AG04450 (cell line): ENCODE data around the gene NEURL1B. TPM values are rescaled to one million over a fixed set of nuclear protein-coding genes. Genes with fewer than 3 reads are reported as not detected.

Experiments
- CTCF ChIA-PET: fragments of 300-600, 350-600 bp; formaldehyde crosslinking; extraction: SDS; loops from one replicate; lab custom pipeline; 2022; ENCODE audit warnings: antibody characterized with exemption, inconsistent platforms; lab: Charles Lee
- POLR2A ChIA-PET: fragments of 350-600 bp; formaldehyde crosslinking; extraction: SDS; loops from one replicate; lab custom pipeline; 2021; ENCODE audit warnings: antibody characterized with exemption, inconsistent platforms; lab: Yijun Ruan, JAX
- DNase-seq: peaks from one replicate; pipeline ENCODE4 v3.0.0-alpha.2; 2011; ENCODE audit warnings: low read depth, low spot score
- H3K27ac ChIP-seq: one replicate; pipeline ENCODE4 v1.5.1; 2012; ENCODE audit warnings: low read depth, low read length, control low read depth
- H3K27me3 ChIP-seq: one replicate; pipeline ENCODE4 v1.6.0; 2012; ENCODE audit warnings: low read length; ENCODE audit not compliant: control insufficient read depth, insufficient read depth
- H3K4me3 ChIP-seq: 2 replicates; pipeline ENCODE4 v1.5.1; 2011; ENCODE audit warnings: mild to moderate bottlenecking, low read depth, low read length, control low read depth
- H3K9me3 ChIP-seq: 2 replicates; pipeline ENCODE4 v1.5.1; 2012; ENCODE audit warnings: low read length; ENCODE audit not compliant: control insufficient read depth, insufficient read depth
- polyA plus RNA-seq: library from polyadenylated mRNA; depleted of rRNA; stranded (reverse); fragments of >200 nt; gene quantifications from 2 replicates; pipeline ENCODE4 v1.2.3, GENCODE V29; 2011
- TF ChIP-seq, protein P1 (sequence below): IDR thresholded peaks from 2 replicates; pipeline ENCODE4 v1.5.1; 2011; ENCODE audit warnings: low read depth, low read length, control low read depth, inconsistent platforms

NEURL1B gene
- polyA plus RNA-seq, 1 experiment: 1.8 TPM

- H3K27me3 ChIP-seq: peaks cover 3% of the 10 kb centered on the region
- no peaks in the 10 kb centered on the region; the same call in 1 of the 2 replicates for H3K9me3 ChIP-seq
- no peak overlapping the region for H3K27ac ChIP-seq
- TF ChIP-seq, protein P1, sequence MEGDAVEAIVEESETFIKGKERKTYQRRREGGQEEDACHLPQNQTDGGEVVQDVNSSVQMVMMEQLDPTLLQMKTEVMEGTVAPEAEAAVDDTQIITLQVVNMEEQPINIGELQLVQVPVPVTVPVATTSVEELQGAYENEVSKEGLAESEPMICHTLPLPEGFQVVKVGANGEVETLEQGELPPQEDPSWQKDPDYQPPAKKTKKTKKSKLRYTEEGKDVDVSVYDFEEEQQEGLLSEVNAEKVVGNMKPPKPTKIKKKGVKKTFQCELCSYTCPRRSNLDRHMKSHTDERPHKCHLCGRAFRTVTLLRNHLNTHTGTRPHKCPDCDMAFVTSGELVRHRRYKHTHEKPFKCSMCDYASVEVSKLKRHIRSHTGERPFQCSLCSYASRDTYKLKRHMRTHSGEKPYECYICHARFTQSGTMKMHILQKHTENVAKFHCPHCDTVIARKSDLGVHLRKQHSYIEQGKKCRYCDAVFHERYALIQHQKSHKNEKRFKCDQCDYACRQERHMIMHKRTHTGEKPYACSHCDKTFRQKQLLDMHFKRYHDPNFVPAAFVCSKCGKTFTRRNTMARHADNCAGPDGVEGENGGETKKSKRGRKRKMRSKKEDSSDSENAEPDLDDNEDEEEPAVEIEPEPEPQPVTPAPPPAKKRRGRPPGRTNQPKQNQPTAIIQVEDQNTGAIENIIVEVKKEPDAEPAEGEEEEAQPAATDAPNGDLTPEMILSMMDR: no peak
- H3K4me3 ChIP-seq: peak overlapping the region; percentile 65
- ChIA-PET CTCF (interaction anchor here (0.5 to 2.7 kb wide), 4 partner anchors 9 to 180 kb away, joined by 3 to 10 read pairs (median 5); no protein-coding TSS in a partner anchor), POLR2A (interaction anchor here (0.9 kb wide), 1 partner anchor 18 kb away, joined by 3 read pairs; no protein-coding TSS in a partner anchor)
- DNase-seq: no peak
Measured at GRCh38 chr5:172642051-172642409, 967 bp downstream of the NEURL1B start.

DNA sequence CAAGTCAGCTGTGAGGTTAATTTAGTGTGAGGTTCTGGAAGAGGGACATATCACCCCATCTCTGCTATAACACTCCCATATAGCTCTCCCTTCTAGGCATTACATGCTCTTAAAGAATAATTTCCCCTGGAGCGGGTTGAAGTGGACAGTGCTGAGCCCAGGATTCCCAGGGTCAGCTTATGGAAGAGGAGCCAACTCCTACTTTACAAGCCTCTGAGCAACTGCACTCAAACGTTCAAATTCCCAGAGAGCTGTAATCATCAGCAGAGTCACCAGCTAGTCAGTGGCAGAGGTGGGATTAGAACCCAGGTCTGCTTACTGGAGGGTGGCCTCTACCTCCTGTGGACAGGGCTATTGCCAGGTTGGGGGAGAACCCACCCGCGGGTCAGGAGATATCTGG is 1.4 kb downstream of the NEURL1B start:
- Histone ChIP-seq H3K27me3 (peaks cover 3% of the 10 kb centered on the region), H3K27ac (no peak overlapping the region), H3K9me3 (no peaks in the 10 kb centered on the region; the same call in 1 of the 2 replicates), H3K4me3 (peak overlapping the region; percentile 17; the same call in 1 of the 2 replicates)
- ChIA-PET POLR2A (interaction anchor here (0.9 kb wide), 1 partner anchor 18 kb away, joined by 3 read pairs; no protein-coding TSS in a partner anchor), CTCF (interaction anchor here (0.5 to 2.7 kb wide), 5 partner anchors 9 to 164 kb away, joined by 3 to 10 read pairs (median 5); no protein-coding TSS in a partner anchor)
- TF ChIP-seq, protein P1: no peak
- DNase-seq: no peak

- TF ChIP-seq, protein P1: no peak
- DNase-seq: no peak
- Histone ChIP-seq H3K9me3 (no peaks in the 10 kb centered on the region; the same call in 1 of the 2 replicates), H3K4me3 (no peak overlapping the region), H3K27ac (no peak overlapping the region), H3K27me3 (no peaks in the 10 kb centered on the region)
- ChIA-PET POLR2A (no interaction called here), CTCF (interaction anchor here (1.6 to 2.7 kb wide), 3 partner anchors 16 to 164 kb away, joined by 3 to 10 read pairs (median 5); no protein-coding TSS in a partner anchor)
Measured at GRCh38 chr5:172642926-172643871, 2.1 kb downstream of the NEURL1B start.

GRCh38 chr5:172644266-172644665 is 3.2 kb downstream of the NEURL1B start:
- Histone ChIP-seq H3K4me3 (no peak overlapping the region), H3K27ac (no peak overlapping the region), H3K27me3 (no peaks in the 10 kb centered on the region), H3K9me3 (no peaks in the 10 kb centered on the region; the same call in 1 of the 2 replicates)
- TF ChIP-seq, protein P1: no peak
- ChIA-PET POLR2A (no interaction called here), CTCF (interaction anchor here (1.6 to 2.7 kb wide), 3 partner anchors 14 to 165 kb away, joined by 3 to 10 read pairs (median 5); no protein-coding TSS in a partner anchor)
- no peak for DNase-seq
